NT2/D1 (cell line): ENCODE results near the gene ACTR2.

Experiments
- SUZ12 ChIP-seq: IDR thresholded peaks from 2 replicates; pipeline ENCODE4 v1.6.1; 2011; ENCODE audit not compliant: insufficient read length, insufficient read depth; ENCODE audit errors: extremely low read depth
- YY1 ChIP-seq: IDR thresholded peaks from 2 replicates; pipeline ENCODE4 v1.6.1; 2011; ENCODE audit not compliant: insufficient read length, insufficient read depth
- ZNF274 ChIP-seq: IDR thresholded peaks from 2 replicates; pipeline ENCODE4 v1.6.1; 2011; ENCODE audit warnings: mild to moderate bottlenecking, low read depth, low read length

GRCh38 chr2:65255356-65255755, 27.7 kb downstream of the ACTR2 start:
- TF ChIP-seq ZNF274 (no peak), SUZ12 (no peak), YY1 (no peak)
